ENCODE data around the gene ATP10A.

- TF ChIP-seq CTCF (IDR thresholded peaks at IDR 0.05), result no peak
- no peak for TF ChIP-seq POLR2A (IDR thresholded peaks at IDR 0.05)
Measured at GRCh38 chr15:25712961-25713355, 150.2 kb downstream of the ATP10A start.

Data from heart left ventricle (tissue), 13 donors.